Measurements from ENCODE around the gene ASF1A.
A peak's percentile ranks its signal among the peaks of the same experiment; 100 is the strongest.

Gene ASF1A

DNA sequence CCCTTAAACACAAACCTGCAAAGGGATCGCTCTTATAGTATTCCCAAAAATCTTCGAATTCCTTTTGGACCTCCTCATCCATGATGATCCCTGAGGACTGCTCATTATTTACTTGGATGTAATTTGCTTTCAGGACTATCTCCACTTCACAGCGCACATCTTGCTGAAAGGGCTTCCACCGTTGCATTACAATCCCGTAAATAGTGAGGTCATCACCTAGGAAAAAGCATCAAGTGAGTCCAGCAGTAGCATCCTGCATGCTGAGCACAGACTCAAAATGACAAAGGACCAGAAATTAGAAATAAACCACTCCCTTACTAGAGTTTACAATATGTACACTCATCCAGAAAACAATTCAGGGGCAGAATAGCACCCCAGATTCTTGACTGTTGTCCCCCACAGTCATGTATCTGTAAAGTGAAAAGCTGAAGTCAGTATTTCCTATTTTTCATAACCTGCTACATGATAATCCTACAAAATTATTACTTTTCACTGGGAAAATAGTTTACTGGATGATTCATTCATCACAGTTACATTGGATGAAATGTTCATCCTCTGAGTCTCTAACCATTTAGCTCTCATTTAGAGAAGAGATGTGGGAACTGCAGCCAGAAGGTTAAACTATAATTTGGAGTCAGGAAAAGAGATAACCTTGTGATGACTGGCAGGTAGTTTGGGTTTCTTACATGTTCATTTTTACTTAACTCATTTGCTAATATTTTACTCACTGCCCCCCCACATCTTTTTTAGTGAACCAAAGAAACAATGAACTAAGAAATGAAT, 23.8 kb downstream of the ASF1A start:
- DNase-seq = no peak

DNA sequence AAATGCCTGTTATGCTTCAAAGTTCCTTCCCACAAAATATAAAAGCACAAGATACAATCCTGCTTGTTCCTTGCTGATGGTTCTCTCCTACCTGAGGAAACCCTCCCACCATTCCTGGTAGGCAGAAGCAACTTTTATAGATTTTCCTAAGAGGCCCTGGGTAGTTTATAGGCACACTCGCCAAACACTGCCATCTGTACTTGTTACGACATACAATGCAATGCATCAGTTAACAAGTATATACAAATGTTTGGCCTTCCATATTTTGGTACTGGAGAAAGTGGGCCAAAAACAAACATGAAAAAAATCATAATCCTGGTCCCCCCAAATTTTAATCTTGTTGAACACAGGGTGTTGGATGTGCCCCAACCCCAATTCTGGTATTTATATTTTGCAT, 24.4 kb downstream of the ASF1A start:
- DNase-seq = no peak

DNA sequence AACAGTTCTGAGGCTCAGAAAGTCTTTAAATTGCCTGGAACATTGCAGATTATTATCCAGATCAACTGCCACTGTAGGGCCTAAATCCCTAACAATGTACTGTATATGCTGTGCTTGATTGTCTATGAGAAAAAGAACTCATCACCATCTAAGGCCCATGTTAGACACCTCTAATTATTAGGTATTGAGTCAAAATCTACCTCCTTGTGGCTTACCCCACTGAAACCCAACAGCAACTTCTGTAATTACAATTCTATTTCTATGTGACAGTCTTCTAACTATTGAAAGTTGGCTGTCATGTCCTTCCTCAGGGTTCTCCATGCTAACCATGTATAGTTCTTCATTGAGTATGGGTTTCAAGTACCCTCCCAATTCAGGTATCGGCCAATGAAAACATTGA, 27.1 kb downstream of the ASF1A start:
- DNase-seq = no peak

DNA sequence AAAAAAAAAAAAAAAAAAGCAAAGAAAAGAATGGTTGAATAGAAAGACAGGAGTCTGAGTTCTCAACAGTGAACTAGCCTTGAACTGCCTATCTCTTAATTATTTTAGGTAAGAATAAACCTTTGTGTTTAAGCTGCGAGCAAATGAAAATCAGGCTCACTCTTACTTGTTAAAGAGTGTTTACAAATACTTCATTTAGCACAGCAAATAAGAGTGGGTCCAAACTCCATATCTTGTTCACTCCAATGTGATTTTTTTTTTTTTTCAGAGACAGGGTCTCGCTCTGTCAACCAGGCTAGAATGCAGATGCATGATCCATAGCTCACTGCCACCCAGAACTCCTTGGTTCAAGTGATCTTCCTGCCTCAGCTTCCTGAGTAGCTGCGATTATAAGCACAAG, 29.1 kb downstream of the ASF1A start:
- no peak for DNase-seq

DNA sequence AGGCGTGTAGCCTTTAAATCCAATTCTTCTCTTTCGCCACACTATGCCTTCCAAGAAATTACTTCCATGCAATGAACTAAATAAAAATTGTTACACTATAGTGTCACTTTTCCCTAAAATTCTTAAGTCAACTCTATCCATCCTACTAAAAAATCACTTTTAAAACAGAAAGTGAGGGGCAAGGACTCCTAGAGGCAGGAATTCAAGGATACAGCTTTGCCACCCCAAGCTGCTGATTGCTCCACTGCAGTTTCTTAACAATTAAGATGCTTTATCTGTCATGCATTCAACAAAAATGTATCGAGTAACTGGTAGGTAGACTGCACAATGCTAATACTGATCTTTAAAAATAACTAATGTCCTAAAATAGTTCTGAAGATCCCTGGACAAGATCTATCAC, 36.7 kb downstream of the ASF1A start:
- DNase-seq = no peak

DNA sequence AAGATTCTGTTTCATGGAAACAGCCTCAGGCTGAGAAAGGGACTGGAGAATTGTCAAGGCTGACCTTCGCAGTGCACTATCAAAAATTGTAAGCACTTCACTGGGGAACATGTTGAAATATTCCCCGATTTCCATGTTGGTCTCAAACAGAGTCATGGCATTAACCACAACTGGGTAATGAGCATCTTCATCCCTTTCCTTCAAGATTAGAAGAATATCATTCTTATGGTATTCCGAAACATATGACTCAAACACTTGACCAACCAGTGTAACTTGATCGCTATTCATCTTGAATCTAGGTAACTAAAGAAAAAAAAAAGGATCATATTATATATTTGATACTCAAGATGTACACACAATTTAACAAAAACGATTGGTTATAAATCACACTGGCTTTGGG, 37.5 kb downstream of the ASF1A start:
- no peak for DNase-seq

DNA sequence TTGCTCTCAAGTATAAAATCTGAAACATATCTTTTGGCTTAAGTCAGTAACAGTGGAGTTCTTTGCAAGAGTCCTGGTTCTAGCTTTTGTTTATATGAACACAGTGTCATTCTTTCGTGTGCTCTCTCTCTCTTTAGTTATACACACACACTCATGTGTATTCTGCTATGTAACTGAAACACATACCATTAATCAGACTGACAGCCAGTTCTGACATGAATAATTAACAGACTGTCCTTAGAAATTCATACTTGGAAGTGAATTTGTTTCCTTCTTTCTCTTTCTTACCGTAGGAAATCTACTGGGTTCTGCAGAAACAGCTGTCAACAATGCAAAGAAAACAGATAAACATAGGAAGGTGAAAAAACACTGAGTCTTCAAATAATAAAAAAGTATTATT, 38.5 kb downstream of the ASF1A start:
- DNase-seq = no peak

DNA sequence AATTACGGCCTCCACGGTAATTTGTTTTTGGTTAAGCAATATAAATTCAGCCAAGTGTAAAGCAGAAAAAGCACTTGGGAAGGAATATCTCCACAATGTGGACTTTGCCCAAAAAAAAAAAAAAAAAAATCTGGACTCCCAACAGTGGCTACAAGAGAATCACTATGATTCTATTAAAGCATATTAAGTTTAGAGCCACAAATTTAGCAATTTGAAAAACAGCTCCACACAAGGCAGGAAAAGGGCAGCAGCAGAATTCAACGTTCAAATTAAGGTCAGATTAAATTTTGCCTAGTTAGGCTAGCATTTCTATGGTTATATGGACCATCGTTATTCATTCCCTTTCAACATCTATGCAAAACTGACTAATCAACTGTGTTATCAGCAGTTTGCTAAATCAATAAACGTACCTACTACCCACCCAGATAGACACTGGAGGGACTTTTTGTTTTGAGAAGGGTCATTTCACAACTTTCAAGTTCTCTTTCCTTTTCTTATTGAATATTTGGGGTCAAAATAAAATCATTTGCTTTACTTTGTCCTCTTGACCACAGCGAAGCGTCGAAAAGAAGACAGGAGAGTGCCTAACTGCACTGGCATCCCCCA, 40.0 kb downstream of the ASF1A start:
- DNase-seq = no peak

DNA sequence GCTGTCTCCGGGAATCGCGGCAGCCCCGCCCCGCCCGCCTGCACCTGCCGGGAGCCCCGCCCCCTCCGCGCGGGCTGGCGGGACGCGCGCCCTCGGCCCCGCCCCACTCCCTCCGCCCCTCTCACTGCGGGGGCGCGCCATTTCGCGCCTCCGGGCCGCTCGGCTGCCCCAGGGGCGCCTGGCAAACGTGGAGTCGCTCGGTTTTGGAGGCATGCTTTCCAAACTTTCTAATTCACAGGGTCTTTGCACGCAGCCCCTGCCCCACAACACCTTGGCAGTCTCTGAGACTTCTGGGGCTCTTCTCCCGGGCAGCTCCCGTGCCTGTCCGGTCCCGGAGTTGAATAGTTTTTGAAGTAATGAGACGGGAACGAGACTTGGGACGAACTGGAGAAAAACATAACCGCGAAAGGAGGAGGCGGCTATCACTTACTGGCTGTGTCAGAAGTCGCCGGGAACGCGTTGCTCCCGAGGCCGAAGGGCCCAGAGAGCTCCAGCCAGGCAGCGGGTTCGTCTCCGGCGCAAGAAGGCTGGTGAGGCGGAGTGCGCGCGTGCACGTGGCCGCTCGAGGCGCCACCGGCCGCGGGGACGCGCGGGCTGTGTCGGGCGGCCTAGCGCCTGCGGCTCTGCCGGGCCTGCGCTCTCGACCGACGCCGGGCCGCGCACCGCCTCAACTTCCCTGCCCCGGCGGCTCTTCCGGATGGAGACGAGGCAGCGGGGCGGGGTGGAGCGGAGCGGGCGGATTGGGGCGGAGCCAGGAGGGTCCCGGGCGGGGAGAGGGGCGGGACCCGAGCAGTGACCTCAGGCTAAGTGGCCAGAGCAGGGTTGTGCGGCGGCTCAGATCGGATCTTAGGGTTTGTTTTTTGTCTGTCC, 40.7 kb downstream of the ASF1A start, which contains the start of gene MCM9:
MCM9 (minus strand) TSS at position 699 of the 870 bp plus-strand sequence. CDS start 3,436 bp downstream, outside the sequence.
- DNase-seq = peak; percentile 84

DNA sequence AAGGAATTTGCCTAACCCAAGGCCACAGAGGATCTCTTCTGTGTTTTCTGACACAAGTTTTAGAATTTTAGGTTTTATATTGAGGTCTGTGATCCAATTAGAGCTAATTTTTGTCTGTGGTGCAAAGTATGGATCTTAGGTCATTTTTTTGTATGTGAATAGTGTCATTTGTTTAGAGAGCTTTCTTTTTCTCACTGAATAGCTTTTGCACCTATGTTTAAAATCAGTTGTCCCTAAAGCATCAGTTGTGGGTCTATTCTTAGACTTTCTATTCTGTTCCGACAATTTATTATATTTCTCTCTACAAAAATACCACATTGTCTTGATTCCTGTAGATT, 41.3 kb downstream of the ASF1A start:
- no peak for DNase-seq

DNA sequence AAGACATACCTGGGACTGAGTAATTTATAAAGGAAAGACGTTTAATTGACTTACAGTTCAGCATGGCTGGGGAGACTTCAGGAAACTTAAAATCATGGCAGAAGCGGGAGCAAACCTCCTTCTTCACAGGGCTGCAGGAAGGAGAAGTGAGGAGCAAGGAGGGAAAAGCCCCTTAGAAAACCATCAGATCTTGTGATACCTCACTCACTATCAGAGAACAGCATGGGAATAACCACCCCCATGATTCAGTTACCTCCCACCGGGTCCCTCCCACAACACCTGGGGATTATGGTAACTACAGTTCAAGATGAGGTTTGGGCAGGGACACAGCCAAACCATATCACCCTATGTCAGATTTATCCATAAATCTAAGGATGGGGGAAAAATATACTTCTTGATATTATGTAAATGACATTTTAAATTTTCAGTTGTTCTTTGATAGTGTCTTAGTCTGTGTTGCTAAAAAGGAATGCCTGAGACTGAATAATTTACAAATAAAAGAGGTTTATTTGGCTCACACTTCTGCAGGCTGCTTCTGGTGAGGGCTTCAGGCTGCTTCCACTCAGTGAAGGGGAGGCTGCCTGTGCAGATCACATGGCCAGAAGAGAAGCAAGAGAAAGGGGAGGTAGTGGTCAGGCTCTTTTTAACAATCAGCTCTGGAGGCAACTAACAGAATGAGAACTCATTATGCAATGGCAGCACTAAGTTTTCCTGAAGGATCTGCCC, 42.2 kb downstream of the ASF1A start:
- no peak for DNase-seq

DNA sequence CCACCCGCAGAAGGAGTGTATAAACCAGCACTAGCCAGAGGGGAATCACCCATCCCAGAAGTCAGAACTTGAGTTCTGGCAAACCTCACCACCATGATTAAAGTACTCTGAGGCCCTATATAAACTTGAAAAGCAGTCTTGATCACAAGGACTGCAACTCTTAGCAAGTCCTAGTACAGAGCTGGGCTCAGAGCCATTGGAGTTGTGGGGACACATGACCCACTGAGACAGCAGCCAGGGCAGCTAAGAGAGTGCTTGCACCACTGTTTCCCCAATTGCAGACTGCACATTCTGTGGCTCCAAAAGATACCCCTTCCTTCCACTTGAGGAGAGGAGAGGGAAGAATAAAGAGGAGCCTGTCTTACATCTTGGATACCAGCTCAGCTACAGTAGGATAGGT, 45.7 kb downstream of the ASF1A start:
- DNase-seq = no peak

DNA sequence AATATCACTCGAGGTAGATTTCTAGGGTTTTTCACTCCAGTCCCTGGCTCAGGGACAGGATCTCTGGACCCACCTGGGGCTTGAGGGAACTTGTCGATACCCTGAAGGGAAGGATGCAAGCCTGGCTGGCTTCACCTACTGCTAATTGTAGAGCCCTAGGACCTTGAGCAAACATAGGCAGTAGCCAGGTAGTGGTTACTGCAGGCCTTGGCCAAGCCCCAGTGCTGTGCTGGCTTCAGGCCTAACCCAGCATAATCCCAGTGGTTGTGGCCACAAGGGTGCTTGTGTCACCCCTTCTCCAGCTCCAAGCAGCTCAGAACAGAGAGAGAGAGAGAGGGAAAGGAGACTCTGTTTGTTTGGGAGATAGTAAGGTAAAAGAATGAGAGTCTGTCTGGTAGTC, 46.8 kb downstream of the ASF1A start:
- DNase-seq = no peak

DNA sequence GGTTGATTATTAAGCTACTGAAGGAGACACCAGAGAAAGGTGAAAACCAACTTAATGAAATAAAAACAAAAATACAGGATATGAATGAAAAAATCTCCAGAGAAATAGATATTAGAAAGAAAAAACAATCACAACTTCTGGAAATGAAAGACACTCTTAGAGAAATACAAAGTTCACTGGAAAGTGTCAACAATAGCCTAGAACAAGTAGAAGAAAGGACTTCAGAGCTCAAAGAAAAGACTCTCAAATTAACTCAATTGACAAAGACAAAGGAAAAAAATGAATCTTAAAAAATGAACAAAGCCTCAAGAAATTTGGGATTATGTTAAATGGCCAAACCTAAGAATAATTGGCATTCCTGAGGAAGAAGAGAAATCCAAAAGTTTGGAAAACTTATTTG, 51.3 kb downstream of the ASF1A start:
- no peak for DNase-seq

DNA sequence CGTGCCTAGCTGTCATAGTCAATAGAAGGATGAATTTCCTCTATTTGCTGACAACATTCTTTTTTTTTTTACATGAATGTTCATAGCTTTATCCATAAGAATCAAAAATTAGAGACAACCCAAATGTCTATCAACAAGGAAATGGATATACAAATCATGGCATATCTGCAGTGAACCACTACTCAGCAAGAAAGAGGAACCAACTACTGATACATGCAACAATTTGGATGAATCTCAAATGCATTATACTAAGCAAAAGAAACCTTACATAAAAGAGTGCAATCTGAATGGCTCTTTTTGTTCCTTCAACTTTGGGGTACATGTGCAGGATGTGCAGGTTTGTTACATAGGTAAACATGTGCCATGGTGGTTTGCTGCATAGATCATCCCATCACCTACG, 58.7 kb downstream of the ASF1A start:
- no peak for DNase-seq

DNA sequence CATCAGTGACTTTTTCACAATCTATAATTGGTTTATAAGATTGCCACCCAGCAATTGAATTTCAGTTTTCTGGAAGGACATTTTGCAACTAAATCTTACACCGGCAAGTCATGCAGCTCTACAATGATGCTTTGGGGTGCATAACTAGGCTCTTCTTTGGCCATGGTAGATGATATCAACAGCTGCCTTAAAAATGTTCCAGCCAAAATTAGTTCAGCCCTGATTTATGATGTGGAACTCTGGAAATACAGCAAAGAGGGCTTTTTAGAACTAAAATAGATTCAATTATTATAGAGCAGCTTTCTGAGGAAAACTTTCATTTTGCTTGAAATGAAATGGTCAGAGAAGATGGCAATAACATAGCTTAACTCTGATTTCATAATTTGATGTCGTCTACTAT, 59.4 kb downstream of the ASF1A start:
- DNase-seq = no peak

Data from activated gamma-delta T cell (primary cell).